HG02610 (cell line): ENCODE results near the gene HECTD3.
"Not testable (repeated sequence)": the region's sequence is repeated elsewhere in the genome, so short reads cannot be mapped to it uniquely, and the experiment has no call there.

Source experiments
- ATAC-seq: cut with Tn5 transposase; IDR thresholded peaks from one replicate; pipeline ENCODE4 v1.9.1; 2021; ENCODE audit warnings: mild to moderate bottlenecking, moderate library complexity; ENCODE audit not compliant: unreplicated experiment

The HECTD3 gene

DNA sequence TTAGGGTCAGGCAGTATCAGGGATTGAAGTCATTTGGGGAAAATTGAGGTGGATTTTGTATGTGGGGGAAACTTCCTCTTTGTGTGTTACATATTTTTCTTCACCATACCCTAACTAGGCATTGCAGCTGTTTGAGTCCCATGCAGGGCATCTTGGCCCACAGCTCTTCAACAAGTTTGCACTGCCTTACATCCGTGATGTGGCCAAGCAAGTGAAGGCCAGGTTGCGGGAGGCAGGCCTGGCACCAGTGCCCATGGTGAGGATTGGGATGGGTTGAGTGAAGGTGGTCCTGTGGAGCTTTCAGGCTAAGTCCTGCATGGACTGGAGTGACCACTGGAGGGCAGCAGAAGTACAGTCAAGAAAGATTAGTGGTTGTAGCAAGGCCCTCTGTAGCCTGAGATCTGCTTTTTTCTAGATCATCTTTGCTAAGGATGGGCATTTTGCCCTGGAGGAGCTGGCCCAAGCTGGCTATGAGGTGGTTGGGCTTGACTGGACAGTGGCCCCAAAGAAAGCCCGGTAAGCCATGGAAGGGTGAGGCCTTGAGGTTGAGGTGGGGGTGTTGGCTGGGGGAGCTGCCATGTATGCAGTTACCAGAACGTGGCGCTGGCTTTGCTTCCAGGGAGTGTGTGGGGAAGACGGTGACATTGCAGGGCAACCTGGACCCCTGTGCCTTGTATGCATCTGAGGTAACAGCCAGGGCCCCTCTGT is 3.4 kb upstream of the HECTD3 start:
- ATAC-seq = no peak

DNA sequence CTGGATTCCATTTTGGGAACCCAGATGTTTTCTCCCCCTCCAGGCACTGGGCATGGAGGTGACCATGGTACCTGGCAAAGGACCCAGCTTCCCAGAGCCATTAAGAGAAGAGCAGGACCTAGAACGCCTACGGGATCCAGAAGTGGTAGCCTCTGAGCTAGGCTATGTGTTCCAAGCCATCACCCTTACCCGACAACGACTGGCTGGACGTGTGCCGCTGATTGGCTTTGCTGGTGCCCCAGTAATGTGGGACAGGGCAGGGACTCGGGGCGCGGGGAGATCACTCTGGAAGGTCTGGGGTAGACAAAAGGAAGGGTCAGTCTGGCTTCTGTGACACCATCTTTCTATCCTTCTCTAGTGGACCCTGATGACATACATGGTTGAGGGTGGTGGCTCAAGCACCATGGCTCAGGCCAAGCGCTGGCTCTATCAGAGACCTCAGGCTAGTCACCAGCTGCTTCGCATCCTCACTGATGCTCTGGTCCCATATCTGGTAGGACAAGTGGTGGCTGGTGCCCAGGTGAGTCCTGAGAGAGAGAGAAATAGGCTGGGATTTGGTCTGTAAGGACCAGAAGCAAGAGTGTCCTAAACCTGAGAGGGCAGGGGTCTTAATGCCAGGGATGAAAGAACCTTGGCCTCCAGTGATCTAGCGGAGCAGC is 2.6 kb upstream of the HECTD3 start:
- no peak for ATAC-seq

DNA sequence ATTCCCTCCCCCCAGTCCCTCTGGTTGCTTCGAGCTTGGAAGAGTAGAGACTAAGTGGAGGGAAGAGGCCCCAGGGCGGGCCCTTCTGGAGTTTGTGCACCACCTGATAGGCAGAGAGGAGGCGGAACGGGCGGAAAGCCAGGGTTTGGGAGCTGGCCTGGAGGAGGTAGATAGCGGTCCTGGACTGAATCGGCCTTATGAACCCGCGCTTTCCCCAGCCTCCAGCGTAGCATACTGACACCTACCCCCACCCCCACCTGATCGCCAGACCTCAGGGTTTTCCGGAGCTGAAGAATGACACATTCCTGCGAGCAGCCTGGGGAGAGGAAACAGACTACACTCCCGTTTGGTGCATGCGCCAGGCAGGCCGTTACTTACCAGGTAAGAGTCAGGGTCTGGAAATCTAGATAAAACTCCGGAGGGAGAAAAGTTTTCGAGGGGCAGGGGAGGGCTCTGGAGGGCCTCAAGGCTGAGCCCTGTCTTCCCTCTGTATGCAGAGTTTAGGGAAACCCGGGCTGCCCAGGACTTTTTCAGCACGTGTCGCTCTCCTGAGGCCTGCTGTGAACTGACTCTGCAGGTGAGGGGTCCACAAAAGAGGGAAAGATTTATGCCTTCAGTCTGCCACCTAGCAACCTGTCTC is 1.6 kb upstream of the HECTD3 start:
- ATAC-seq = no peak

DNA sequence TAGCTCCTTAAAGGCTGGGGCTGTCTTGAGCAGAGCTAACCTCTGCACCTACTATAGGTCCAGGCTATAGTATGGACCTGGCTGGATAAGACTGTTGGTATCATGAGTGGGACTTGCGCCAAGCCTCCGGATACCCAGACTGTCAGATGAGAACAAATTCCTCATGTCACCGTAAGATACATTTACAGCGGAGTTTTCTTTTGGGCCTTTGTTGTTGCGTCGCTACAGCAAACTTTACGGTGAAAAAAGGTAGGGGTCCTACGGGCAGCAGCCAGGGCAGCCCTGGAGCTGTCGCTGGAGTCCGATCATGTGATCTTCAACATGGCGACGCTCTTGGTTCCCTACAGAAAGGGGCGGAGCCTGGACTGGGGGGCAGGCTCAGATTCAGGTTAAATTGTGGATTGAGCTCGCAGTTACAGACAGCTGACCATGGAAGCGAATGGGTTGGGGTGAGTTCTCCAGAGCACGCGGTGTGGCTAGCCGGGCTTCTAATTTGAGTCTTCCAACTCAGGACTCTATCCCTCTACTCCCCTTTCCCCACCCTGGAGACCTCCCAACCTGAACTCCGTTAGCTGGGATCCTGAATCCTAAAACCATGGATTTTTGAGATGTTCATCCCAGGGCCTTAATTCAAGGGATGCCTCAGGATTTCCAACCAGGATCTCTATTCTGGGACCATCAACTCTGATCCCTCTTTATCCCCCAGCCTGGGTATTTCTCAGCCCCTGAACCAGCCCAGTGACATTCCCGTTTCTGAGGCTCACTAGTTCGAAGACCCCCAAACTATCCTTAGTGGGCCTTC is 914 bp upstream of the HECTD3 start, which contains the start of gene UROD:
UROD (plus strand) TSS at position 418 of the 802 bp plus-strand sequence; CDS start at position 430, 12 bp downstream.
- peak; percentile 64 for ATAC-seq

DNA sequence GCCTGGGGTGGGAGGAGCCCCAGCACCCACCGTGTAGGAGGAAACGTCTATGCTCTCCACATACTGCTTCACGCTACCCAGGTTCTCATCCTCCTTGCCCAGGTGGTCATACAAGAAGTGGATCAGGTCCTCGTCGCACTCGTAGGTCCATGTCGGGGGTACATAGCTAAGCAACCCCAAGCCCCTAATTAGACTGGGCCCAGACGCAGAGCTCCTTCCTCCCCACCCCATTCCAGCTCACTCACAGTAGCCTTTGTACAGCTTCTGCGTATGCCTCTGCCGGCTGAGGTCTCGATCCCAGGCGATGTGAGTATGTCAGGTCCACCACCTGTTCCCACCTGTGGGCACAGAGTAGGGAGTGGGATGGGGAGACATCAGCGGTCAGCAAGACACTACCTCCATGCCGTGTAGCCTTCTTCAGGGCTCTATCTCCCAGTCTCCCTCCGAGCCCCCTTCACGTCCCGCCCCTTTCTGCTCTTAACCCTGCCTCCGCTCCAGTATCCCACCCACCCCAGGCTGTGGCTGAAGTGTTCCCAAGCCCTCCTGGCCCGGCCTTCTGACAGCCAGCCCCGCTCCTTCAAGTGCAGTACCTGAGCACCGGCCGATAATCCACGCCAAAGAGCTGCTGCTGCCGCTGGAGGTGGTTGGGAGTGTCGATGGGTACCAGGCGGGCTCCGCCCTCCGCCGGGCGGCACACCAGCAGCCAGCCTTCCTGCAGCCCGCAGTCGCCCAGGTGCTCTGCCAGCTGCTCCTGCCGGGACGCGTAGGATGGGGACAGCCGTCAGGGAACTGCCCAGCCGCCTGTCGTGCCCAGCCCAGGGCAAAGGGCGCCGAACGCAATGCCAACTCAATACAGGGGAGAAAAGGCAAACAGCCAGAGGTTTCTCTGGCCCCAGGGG is 919 bp downstream of the HECTD3 start:
- no peak for ATAC-seq

DNA sequence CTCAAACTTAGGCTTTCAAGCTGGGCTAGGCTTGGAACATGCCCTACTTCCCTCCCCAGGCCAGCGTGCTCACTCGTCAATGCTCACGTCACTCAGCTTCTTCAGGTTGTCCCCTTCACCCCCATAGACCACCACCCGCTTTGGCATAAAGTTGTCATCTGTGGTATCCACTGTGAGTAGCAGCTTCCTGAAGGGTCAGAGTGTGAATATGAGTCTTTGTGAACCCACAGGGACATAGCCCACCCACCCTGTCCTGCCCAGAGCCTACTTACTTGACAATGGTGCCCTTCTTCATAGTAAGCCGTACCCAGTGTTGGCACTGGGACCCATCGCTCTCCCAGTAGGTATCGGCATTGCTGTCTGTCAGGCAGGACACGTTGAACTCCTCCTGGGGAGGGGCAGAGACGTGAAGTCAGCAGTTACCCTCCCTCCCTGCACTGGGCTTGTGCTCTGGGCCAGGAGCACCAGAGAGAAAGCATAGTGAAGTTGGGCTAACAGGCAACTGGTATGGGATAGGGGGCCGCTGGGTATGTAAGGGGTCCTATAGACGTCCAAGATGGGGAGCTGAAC is 1.7 kb downstream of the HECTD3 start:
- ATAC-seq = no peak

DNA sequence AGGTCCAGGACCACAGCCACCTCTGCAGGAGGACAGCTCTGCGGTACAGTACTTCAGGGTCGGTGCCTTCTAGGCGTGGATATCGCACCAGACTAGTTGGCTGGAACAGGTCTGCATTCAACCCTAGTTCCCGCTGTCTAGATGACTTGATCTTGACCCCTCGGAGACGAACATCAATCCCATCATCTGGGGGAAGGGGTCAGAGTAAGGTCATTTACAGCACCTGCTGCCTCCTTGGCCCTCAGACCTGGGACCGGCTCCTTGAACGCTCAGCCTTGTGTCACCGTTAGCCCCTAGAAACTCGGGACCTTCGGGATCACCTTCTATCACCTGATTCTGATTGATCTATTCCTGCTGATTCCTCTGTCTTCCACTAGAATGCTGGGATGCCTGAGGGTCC is 2.6 kb downstream of the HECTD3 start:
- no peak for ATAC-seq

DNA sequence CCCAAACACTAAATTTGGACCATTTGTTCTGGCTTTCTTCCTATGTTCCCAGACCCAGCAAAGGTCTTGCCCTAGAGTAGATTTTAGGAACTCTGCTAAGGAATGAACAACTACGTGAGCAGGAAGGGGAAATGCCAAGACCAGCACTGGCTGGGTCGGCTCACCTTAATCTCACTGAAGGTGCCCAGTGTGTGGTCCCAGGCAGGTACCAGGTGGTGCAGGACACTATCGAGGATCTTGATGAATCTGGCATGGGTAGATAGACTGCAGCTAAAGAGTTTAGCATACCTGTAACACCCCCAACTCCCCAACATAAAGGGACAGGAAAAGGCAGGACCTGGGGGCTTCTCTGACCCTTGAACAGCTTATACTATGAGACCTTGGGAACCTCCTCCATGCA is 3.0 kb downstream of the HECTD3 start:
- no peak for ATAC-seq

DNA sequence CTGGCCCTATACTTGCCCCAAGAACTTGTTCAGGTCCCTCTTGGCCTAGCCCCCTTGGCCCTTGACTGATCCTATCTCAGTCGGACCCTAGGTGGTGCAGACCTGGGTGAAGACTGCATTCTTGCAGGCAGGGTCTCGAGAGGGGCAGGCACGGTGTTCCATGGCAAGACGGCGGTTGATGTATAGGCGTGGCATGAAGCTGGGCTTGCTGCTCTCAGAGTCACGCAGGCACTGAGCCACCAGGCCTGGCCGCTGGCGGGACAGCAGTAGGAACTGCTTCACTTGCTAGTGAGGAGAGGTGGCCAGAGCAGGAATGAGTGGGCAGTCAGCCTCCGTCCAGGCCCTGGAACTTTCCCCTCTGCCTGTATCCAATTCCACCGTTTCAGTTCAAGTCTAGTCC is 3.8 kb downstream of the HECTD3 start:
- no peak for ATAC-seq

DNA sequence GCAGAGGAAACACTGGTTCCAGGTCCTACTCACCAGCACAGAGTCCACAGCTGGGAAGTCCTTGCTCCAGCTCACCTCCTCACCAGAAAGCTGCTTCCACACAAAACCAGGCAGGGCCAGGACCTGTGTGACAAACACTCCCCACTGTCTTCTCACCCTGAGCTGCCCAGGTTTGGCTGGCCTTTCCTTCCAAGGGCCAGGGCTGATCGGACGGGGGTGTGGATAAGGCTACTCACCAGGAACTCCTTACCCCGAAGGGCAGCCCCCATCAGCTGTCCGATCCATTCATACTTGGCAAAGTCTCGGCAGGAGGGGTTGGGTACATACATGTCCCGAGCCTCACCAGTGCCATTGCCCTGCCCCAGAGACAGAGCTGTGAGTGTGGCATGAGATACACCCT is 5.4 kb downstream of the HECTD3 start:
- ATAC-seq = no peak

DNA sequence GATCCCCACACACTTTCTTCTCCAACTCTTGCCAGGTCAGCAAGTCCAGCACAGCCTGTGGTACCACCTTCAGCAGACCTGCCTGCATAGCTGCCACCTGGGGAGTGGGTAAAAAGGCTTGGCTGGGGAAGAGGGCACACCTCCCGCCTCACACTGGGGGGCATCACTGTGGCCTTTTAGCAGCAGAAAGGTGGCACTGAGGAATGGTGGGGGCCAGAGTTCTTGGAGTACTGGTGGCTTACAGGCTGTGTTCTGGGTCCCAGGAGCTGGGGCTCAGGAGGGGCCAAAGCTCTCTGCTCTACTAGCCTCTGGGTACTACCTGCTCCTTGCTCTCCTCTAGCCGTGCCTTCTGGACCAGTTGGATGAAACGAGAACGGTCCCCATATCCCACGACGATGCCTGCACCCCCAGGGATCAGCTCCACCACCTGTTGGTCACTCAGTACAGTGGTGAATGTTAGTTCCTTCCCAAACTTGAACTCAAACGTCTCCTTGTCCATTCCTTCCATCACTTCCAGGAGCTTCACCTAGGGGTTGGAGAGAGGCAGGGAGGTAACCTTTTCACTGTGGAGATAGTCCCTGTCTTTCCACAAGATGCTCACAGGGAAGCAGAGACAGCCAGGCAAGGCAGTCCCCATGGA is 6.7 kb downstream of the HECTD3 start:
- ATAC-seq = no peak

DNA sequence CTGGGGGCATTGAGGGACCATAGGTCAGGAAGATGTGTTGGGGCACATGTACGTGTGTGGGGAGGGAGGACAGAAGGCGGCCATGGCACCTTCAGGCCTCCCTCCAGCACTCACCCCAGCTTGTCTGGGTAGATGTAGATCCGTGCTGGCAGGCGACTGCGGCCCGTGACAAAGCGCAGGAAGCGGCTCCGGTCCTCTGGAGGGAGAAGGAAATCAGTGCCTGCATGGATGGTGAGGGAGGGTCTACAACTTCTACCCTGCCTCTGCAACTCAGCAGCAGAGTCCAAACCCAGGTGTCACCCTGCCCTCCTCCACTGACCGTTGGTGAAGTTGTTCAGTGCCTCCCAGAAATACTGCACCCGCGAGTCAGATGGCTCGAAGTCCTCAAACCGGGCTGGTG is 7.4 kb downstream of the HECTD3 start:
- ATAC-seq = no peak

DNA sequence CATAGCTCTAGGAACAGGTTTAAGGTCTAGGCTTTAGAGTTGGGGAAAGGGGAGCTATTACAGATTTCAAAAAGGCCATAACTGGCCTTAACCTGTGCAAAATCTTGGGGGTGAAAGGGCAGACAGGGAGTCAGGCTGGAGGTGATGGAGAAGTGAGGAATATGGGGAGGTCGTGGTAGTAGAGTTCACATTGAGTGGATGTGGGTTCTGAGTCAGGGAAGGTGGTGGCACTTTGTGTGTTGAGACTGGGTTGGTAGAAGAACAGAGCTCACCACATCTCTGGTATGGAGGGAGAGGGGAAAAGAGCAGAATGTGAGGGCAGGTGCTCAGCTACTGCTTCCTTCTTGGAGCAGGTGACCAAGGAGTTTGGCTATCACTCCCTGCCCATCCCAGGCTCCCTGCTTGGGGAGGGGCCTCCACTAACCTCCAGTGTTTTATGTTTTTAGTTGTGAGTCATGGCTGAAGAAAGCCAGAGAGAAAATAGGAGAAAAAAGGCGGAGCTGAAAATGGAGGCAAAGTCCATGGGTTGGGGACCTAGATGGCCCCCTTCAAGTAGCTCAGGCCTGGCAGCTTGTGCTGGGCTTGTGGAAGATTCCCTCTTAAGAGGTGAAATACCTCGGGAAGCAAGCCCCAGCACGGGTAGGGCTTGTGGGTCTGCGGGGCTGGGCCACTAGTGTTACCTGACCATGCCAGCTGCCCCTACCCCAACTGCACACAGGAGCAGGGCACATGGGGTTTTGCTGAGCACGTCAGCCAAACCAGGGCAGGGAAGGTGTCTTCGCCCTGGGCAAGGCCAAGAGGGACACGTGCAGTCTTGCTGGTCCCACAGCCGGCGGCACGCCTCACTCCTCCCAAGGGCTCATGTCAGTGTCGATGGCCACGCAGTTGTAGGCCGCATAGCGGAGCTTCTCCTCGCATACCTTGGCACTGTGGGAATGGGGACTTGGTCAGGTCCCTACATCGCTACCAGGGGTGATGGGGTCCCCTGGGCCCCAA is 8.2 kb downstream of the HECTD3 start:
- no peak for ATAC-seq

DNA sequence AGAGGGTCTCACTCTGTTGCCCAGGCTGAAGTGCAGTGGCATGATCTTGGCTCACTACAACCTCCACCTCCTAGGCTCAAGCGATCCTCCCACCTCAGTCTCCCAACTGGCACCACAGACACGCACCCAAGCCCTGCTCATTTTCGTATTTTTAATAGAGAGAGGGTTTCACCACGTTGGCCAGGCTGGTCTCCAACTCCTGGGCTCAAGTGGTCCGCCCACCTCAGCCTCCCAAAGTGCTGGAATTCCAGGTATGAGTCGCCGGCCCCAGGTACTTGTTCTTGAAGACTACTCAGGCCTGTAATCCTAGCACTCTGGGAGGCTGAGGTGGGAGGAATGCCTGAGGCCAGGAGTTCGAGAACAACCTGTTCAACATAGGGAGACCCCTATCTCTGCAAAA is 9.5 kb downstream of the HECTD3 start:
- not testable (repeated sequence) for ATAC-seq

DNA sequence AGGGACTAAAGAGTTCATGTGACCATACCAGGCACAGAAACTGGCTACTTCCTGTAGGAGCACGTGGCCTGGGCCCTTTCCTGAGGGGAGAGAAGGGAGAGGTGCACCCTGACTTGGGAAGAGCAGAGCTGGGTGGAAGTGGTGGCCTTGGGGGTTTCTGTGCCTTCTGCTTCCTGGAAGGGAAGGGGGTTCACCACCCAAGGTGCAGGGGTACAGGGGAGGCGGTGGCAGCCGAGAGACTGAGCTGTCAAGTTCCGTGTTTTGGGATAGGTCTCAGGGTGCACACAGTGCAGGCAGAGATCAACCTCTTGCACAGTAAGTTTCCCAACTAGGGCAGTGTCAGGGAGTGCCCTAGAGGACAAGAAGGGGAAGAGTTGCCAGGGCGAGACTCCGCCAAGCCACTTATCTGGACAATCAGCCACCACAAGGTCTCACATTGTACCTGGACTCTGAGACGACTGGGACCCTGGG is 10.1 kb downstream of the HECTD3 start:
- no peak for ATAC-seq

DNA sequence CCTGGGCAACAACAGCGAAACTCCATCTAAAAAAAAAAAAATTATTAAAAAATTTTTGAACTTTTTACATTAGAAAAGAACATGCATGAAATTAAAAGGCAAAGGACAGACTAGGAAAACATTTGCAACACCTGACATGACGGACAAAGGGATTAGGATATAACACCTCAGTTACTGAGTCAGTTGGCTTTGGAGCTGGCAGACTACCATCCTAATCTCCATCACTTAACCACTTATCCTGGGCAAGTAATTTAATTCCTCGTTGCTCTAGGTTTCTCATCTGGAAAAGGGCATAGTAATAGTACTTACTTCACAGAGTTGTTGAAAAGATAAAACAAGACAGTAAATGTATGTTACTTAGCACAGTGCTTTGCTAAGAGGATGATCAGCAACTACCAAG is 11.9 kb downstream of the HECTD3 start:
- ATAC-seq = no peak

DNA sequence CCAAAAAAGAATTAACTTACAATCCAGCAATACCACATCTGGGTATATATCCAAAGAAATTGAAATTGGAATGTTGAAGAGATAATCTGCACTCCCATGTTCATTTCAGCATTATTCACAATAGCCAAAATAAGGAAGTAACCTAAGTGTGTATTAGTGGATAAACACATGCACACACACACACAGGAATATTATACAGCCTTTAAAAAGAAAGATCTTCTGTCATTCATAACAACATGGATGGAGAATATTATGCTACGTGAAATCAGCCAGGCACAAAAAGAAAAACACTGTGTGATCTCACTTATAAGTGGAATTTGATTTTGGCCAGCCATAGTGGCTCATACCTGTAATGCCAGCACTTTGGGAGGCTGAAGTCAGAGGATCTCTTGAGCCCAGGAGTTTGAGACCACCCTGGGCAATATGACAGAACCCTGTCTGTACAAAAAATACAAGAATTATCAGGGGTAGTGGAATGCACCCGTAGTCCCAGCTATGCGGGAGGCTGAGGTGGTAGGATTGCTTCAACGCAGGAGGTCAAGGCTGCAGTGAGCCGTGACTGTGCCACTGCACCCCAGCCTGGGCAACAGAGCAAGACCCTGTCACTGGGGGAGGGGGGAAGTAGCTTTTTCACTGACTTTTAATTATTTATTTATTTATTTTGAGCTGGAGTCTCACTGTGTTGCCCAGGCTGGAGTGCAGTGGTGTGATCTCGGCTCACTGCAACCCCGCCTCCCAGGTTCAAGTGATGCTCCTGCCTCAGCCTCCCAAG is 15.5 kb downstream of the HECTD3 start:
- ATAC-seq = no peak
